ENCODE data around the gene C19orf25.

Gene C19orf25

GRCh38 chr19:1452802-1453524 lies 26.1 kb downstream of the C19orf25 start:
- no peak for DNase-seq (ENCODE audit: low read depth, low spot score)
- Histone ChIP-seq H3K4me3 (ENCODE audit: low read length) (no peak overlapping the region), H3K4me1 (ENCODE audit: control insufficient read depth, insufficient read depth, low read length) (peaks cover 23% of the 10 kb centered on the region), H3K36me3 (ENCODE audit: control insufficient read depth, insufficient read depth, low read length) (no peaks in the 10 kb centered on the region; the same call in 1 of the 2 replicates), H3K9me3 (ENCODE audit: control insufficient read depth, insufficient read depth, low read length) (no peaks in the 10 kb centered on the region), H3K27ac (ENCODE audit: low read length) (no peak overlapping the region), H3K27me3 (ENCODE audit: control insufficient read depth, insufficient read depth, low read length) (peaks cover 14% of the 10 kb centered on the region; the same call in 1 of the 2 replicates)
- no CpG with 5 or more reads among the region's 30 CpGs for WGBS (ENCODE audit: insufficient coverage, insufficient read length)

GRCh38 chr19:1451916-1452801 lies 26.9 kb downstream of the C19orf25 start:
- DNase-seq (ENCODE audit: low read depth, low spot score), result no peak
- H3K4me1 ChIP-seq (ENCODE audit: control insufficient read depth, insufficient read depth, low read length), result peaks cover 23% of the 10 kb centered on the region
- WGBS (ENCODE audit: insufficient coverage, insufficient read length), result no CpG with 5 or more reads among the region's 39 CpGs
- no peak overlapping the region for H3K27ac ChIP-seq (ENCODE audit: low read length)
- H3K9me3 ChIP-seq (ENCODE audit: control insufficient read depth, insufficient read depth, low read length), result no peaks in the 10 kb centered on the region
- no peak overlapping the region for H3K4me3 ChIP-seq (ENCODE audit: low read length)
- no peaks in the 10 kb centered on the region; the same call in 1 of the 2 replicates for H3K36me3 ChIP-seq (ENCODE audit: control insufficient read depth, insufficient read depth, low read length)
- H3K27me3 ChIP-seq (ENCODE audit: control insufficient read depth, insufficient read depth, low read length), result peaks cover 21% of the 10 kb centered on the region; the same call in 1 of the 2 replicates

- Histone ChIP-seq H3K27me3 (ENCODE audit: control insufficient read depth, insufficient read depth, low read length) (peaks cover 24% of the 10 kb centered on the region; the same call in 1 of the 2 replicates), H3K27ac (ENCODE audit: low read length) (no peak overlapping the region), H3K4me3 (ENCODE audit: low read length) (no peak overlapping the region), H3K9me3 (ENCODE audit: control insufficient read depth, insufficient read depth, low read length) (no peaks in the 10 kb centered on the region), H3K36me3 (ENCODE audit: control insufficient read depth, insufficient read depth, low read length) (no peaks in the 10 kb centered on the region; the same call in 1 of the 2 replicates), H3K4me1 (ENCODE audit: control insufficient read depth, insufficient read depth, low read length) (peaks cover 17% of the 10 kb centered on the region)
- no peak for DNase-seq (ENCODE audit: low read depth, low spot score)
- no CpG with 5 or more reads among the region's 22 CpGs for WGBS (ENCODE audit: insufficient coverage, insufficient read length)
Observed at GRCh38 chr19:1450735-1451731, 28.0 kb downstream of the C19orf25 start.

DNA sequence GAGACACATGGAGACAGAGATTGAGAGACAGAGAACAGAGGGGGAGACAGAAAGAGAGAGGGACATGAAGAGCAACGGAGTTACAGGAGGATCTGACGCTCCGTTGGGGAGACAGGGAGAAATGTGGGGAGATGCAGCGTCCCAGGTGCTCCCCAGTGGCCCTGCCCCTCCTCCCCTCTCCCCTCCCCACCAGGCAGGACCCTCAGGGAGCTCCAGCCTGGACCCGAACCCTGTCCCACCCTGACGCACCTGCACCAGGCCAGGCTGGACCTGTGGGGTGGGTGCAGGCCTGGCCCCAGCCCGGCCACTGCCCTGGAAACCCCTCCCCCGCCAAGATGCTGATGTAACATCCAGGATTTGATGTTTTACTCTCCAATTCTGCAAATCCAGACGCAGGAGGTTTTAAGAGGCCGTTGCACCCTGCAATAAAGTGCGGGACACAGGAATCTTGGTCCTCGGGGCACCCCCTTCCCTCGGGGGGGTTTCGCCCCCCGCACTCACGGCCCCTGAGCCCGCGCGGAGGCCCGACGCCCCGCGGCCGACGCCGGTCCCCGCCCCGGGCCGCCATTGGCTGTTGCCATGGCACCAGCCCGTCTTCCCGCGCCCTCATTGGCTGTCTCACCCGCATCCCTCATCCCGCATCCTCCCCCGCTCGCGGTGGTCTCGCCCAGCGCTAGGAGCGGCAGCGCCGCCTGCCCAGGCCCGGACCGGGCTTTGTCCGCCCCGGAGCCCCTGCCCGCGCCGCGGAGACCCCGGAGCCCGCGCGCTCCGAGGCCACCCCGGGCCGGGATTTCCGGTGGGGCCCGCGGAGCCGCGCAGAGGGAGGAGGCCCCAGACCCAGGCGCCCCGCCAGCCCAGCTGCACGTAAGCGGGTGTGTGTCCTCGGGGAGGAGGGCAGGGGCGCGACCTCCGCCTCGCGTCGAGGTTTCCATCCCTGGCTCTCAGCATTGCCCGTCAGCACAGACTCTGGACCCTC lies 29.3 kb downstream of the C19orf25 start, which contains the start of gene APC2:
APC2 (plus strand) TSS at position 655 of the 976 bp plus-strand sequence. CDS start 2,881 bp downstream, outside the sequence.
- H3K4me1 ChIP-seq (ENCODE audit: control insufficient read depth, insufficient read depth, low read length), result peaks cover 14% of the 10 kb centered on the region
- H3K4me3 ChIP-seq (ENCODE audit: low read length), result peak within 1 kb of the TSS; percentile 7; the same call in 1 of the 2 replicates
- peaks cover 24% of the 10 kb centered on the region; the same call in 1 of the 2 replicates for H3K27me3 ChIP-seq (ENCODE audit: control insufficient read depth, insufficient read depth, low read length)
- no peaks in the 10 kb centered on the region for H3K9me3 ChIP-seq (ENCODE audit: control insufficient read depth, insufficient read depth, low read length)
- no peaks in the 10 kb centered on the region for H3K36me3 ChIP-seq (ENCODE audit: control insufficient read depth, insufficient read depth, low read length)
- WGBS (ENCODE audit: insufficient coverage, insufficient read length), result no CpG with 5 or more reads among the region's 74 CpGs
- no peak for DNase-seq (ENCODE audit: low read depth, low spot score)
- H3K27ac ChIP-seq (ENCODE audit: low read length), result no peak within 1 kb of the TSS

DNA sequence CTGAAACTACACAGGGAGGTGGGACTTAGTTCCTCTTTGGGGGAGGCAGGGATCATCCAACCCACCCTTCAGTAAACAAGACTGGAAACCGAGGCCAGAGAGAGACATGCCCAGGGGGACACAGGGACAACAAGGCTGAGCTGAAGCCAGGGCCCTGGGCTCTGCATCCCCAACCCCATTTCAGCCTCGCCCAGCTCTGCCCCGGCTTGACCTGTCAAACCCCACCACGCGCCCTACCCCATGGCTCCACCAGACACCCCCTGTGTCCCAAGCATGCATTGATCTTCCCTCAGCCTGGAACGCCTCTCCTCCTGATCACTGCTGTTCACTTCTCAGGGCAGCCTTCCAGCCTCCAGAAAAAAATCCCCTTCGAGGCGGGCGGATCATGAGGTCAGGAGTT lies 31.1 kb downstream of the C19orf25 start:
- H3K36me3 ChIP-seq (ENCODE audit: control insufficient read depth, insufficient read depth, low read length), result no peaks in the 10 kb centered on the region
- peaks cover 12% of the 10 kb centered on the region for H3K4me1 ChIP-seq (ENCODE audit: control insufficient read depth, insufficient read depth, low read length)
- no CpG with 5 or more reads among the region's 9 CpGs for WGBS (ENCODE audit: insufficient coverage, insufficient read length)
- no peak overlapping the region for H3K4me3 ChIP-seq (ENCODE audit: low read length)
- no peaks in the 10 kb centered on the region for H3K9me3 ChIP-seq (ENCODE audit: control insufficient read depth, insufficient read depth, low read length)
- no peak overlapping the region for H3K27ac ChIP-seq (ENCODE audit: low read length)
- peaks cover 24% of the 10 kb centered on the region; the same call in 1 of the 2 replicates for H3K27me3 ChIP-seq (ENCODE audit: control insufficient read depth, insufficient read depth, low read length)
- no peak for DNase-seq (ENCODE audit: low read depth, low spot score)

DNA sequence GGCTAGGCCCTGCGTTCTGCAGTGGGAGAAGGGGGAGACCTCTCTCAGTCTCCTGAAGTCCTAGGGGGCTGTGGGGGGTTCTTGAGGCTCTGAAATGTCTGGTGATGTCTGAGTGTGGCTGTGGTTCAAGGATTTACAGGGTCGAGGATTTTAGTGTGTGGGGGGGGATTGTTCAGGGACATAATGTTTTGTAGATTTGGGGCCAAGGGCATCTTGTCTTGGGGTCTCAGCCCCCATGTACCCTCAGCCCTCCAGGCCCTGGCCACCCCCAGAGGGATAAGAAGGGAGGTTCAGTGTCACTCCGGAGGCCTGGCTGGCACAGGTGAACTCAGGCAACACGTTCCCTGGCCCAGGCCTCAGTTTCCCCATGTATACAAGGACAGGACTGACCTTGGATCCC lies 31.5 kb downstream of the C19orf25 start:
- H3K36me3 ChIP-seq (ENCODE audit: control insufficient read depth, insufficient read depth, low read length), result no peaks in the 10 kb centered on the region
- no peak overlapping the region for H3K4me3 ChIP-seq (ENCODE audit: low read length)
- no peak overlapping the region for H3K27ac ChIP-seq (ENCODE audit: low read length)
- no peak for DNase-seq (ENCODE audit: low read depth, low spot score)
- H3K4me1 ChIP-seq (ENCODE audit: control insufficient read depth, insufficient read depth, low read length), result peaks cover 12% of the 10 kb centered on the region
- no peaks in the 10 kb centered on the region for H3K9me3 ChIP-seq (ENCODE audit: control insufficient read depth, insufficient read depth, low read length)
- WGBS (ENCODE audit: insufficient coverage, insufficient read length), result 100% methylated on average over 1 of the region's 4 CpGs
- peaks cover 24% of the 10 kb centered on the region; the same call in 1 of the 2 replicates for H3K27me3 ChIP-seq (ENCODE audit: control insufficient read depth, insufficient read depth, low read length)

DNA sequence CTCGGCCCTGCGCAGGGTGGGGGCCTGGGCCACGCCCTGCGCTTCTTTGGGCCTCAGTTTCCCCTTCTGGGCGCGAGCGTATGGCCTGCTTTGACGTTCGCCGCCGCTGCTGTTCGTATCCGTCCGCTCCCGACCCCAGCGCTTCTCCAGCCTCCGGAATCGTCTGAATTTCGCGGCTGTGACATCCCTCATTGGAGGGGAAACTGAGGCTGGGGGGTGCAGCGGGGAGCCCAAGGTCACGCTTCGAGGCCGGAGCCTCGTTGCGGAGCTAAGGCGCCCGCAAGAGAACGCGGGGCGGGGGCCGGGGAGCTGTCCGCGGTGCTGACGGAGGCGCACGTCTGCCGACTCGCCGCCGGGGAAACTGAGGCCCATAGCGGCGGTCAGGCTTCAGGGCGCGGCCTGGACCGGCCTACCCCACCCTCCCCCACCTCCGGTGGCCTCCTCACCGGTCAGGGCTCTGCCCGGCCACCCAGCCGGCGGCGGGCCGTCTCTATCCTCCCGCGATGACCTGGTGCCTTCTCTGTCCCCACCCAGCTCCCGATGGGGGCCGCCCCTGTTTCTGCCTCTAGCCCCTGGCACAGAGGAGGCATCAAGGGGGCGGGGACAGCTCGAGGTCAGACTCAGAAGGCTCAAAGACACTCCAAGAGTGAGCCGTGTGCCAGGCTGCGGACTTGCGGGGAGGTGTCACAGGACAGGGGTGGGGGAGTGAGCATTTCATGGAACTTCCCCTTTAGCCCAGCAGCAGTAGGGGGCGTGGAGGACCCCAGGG lies 32.1 kb downstream of the C19orf25 start:
- WGBS (ENCODE audit: insufficient coverage, insufficient read length), result no CpG with 5 or more reads among the region's 63 CpGs
- H3K4me1 ChIP-seq (ENCODE audit: control insufficient read depth, insufficient read depth, low read length), result peaks cover 8% of the 10 kb centered on the region; the same call in 1 of the 2 replicates
- H3K27ac ChIP-seq (ENCODE audit: low read length), result no peak overlapping the region
- peaks cover 24% of the 10 kb centered on the region; the same call in 1 of the 2 replicates for H3K27me3 ChIP-seq (ENCODE audit: control insufficient read depth, insufficient read depth, low read length)
- H3K9me3 ChIP-seq (ENCODE audit: control insufficient read depth, insufficient read depth, low read length), result no peaks in the 10 kb centered on the region
- H3K4me3 ChIP-seq (ENCODE audit: low read length), result peak overlapping the region; percentile 50; the same call in 1 of the 2 replicates
- H3K36me3 ChIP-seq (ENCODE audit: control insufficient read depth, insufficient read depth, low read length), result peaks cover 4% of the 10 kb centered on the region
- DNase-seq (ENCODE audit: low read depth, low spot score), result no peak

- no peak overlapping the region for H3K27ac ChIP-seq (ENCODE audit: low read length)
- DNase-seq (ENCODE audit: low read depth, low spot score), result no peak
- WGBS (ENCODE audit: insufficient coverage, insufficient read length), result no CpG with 5 or more reads among the region's 99 CpGs
- H3K36me3 ChIP-seq (ENCODE audit: control insufficient read depth, insufficient read depth, low read length), result peaks cover 11% of the 10 kb centered on the region
- peaks cover 23% of the 10 kb centered on the region; the same call in 1 of the 2 replicates for H3K27me3 ChIP-seq (ENCODE audit: control insufficient read depth, insufficient read depth, low read length)
- H3K4me3 ChIP-seq (ENCODE audit: low read length), result peak overlapping the region; percentile 50; the same call in 1 of the 2 replicates
- peaks cover 6% of the 10 kb centered on the region; the same call in 1 of the 2 replicates for H3K4me1 ChIP-seq (ENCODE audit: control insufficient read depth, insufficient read depth, low read length)
- no peaks in the 10 kb centered on the region for H3K9me3 ChIP-seq (ENCODE audit: control insufficient read depth, insufficient read depth, low read length)
Observed at GRCh38 chr19:1445932-1446712, 32.9 kb downstream of the C19orf25 start.

Measured in iPS DF 6.9 (cell line).